GM18861 (cell line): ENCODE measurements around the gene AP5Z1.

Source experiments
- ATAC-seq: cut with Tn5 transposase; IDR thresholded peaks from one replicate; pipeline ENCODE4 v1.9.1; 2021; ENCODE audit not compliant: unreplicated experiment

AP5Z1 gene

DNA sequence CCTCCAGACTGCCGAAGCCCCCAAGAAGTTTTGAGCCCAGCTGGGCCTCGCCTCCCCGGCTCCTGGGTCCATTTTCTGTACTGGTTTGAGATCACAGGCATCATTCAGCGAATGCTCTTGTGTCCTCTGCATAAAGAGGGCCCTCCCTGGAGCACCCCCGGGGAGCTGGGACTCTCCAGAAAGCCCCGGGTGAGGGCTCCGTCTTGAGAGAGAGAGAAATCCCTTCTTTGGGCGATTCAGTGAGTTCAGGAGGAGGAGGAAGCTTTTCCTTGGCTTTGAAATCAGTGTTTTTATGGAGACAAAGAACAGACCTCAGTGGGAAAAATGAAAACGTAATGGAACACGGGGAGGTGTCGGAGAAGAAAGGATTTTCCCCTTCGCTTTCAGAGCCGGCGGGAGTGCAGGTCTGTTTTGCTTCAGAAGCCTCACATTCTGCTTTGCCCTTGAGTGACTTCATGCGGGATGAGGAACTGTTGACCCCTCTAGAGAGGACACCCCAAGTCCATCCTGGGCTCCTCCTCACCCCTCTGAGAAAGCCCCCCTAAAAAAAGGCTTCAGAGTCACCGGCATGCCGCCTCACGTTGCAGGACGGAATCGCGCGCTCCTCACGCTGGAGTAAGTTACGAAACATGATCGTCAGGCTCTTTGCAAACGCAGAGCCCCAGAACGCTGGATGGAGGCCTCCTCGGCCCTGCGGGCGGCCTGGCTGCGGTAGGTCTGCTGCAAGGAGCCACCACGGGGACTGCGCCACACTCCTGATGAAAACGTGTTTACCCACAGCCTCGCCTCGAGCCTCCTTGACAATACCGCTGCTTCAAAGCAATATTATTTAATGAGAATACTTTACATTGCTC is 8.5 kb upstream of the AP5Z1 start:
- ATAC-seq = no peak

DNA sequence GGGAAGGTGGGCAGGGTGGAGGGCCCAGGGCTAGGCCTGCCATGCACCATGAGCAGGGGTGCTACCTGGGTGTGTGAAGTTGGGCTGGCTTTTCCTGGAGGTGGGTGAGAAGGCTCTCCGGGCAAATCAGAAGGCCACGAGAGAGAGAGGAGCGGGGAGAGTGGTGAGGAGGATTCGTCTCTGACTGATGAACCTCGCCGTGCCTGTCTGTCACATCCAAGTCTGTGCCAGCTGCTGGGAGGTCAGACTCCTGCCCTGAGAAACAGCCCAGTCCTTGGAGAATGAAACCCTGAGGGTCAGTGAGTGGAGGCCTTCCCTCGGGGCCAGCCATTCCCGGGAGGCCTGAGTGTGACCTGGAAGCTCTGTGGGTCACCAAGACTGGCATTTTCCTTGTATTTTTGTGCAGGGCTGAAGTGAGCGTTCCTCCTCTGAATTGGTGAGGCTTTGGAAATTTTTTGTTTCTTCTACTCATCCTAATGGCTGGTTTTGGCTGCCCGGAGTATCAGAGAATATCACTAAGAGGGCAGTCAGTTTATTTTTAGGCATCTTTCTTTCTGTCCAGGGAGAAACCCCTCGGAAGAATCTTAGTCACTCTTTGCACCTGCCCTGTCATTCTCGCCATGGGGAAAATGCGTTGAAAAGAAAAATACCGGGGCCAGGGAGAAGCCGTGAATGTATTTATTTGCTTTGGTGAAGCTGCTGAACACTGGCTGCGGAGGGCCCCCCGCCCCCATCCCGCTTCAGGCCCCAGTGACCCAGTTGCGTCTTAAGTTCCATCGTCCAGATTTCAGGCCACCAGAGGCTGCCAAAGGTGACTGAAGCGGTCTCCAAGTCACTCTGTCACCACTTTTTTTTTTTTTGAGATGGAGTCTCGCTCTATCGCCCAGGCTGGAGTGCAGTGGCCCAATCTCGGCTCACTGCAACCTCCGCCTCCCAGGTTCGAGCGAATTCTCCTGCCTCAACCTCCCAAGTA is 6.5 kb upstream of the AP5Z1 start:
- ATAC-seq = no peak

- ATAC-seq = no peak
Observed at GRCh38 chr7:4769761-4770160, 5.7 kb upstream of the AP5Z1 start.

- no peak for ATAC-seq
Observed at GRCh38 chr7:4770886-4771285, 4.5 kb upstream of the AP5Z1 start.

- no peak for ATAC-seq
Observed at GRCh38 chr7:4771737-4772136, 3.7 kb upstream of the AP5Z1 start.

- ATAC-seq = no peak
Observed at GRCh38 chr7:4772306-4772705, 3.1 kb upstream of the AP5Z1 start.

- ATAC-seq = no peak
Observed at GRCh38 chr7:4774007-4774406, 1.4 kb upstream of the AP5Z1 start.

- ATAC-seq = peak; percentile 28
Observed at GRCh38 chr7:4774658-4775249, 669 bp upstream of the AP5Z1 start.

- peak; percentile 7 for ATAC-seq
Observed at GRCh38 chr7:4775848-4776623, 613 bp downstream of the AP5Z1 start.

GRCh38 chr7:4779118-4779517 is 3.7 kb downstream of the AP5Z1 start:
- ATAC-seq = no peak

DNA sequence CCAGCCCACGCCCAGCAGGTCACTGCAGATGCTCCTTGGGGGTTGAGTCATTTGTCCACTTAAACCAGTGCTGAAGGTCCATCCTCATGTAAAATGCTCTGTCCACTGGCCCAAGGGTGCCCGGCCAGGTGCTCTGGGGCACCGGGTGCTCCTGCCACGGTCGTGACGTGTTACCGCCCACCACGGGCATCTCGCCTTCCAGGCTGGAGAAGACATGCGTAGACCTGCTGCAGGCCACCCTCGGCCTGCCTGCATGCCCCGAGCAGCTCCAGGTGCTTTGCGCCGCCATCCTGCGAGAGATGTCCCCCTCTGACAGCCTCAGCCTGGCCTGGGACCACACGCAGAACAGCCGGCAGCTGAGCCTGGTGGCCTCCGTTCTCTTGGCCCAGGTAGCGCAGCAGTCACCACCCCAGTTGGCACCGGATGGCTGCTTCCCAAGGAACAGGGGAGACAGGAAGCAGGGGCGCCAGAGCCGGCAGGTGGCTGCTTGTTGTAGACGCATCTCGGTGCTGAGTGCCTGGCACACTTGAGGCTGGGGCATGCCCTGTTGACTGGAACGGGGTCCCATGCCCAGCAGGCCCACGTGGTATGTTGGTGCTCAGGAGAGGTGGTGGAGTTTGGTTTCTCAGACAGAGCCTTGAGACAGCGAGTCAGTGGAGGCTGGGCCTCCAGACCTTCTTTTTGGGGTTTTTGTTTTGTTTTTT is 6.1 kb downstream of the AP5Z1 start:
- no peak for ATAC-seq

- no peak for ATAC-seq
Observed at GRCh38 chr7:4782333-4783291, 7.2 kb downstream of the AP5Z1 start.

DNA sequence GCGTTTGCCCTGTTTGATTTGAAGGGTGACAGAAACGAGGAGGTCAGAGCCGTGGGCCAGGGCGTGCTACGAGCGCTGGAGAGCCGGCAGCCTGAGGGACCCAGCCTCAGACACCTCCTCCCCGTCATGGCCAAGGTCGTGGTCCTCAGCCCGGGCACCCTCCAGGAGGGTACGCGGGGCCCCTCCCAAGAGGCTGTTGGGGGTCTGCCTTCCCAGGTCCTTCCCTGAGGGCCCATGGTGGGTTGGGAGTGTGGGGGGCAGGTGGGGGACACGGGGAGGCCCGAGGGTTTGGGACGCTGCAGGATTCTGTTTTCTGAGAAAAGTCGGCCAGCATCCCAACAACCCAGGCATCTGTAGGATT is 7.8 kb downstream of the AP5Z1 start:
- no peak for ATAC-seq

GRCh38 chr7:4783762-4784351 is 8.4 kb downstream of the AP5Z1 start:
- ATAC-seq = no peak

GRCh38 chr7:4784799-4785198 is 9.4 kb downstream of the AP5Z1 start:
- no peak for ATAC-seq

DNA sequence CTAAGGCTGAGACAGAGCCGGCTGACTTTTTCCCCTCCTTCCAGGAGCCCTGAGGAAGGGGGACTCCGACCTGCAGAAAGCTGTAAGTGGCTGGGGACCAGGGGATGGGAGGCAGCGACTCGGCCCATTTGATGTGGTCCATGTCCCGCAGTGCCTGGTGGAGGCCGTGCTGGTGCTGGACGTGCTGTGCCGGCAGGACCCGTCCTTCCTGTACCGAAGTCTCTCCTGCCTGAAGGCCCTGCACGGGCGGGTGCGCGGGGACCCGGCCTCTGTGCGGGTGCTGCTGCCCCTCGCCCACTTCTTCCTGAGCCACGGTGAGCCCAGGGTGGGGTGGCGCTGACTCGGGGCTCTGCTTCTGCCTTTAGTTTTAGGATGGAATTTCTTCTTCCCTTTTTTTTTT is 9.9 kb downstream of the AP5Z1 start:
- no peak for ATAC-seq

DNA sequence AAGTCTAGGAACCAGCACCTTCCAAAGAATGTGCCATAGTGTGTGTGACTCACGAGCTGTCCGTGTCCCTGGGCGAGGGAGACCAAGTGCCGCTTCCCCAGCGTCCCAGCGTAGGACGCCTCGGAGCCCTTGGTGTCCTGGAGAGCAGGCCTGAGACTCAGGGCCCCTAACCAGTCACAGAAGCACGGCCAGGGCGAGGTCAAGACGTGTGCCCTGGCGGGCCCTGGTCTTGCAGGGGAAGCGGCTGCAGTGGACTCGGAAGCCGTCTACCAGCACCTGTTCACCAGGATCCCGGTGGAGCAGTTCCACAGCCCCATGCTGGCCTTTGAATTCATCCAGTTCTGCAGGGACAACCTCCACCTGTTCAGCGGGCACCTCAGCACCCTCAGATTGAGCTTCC is 10.6 kb downstream of the AP5Z1 start:
- no peak for ATAC-seq

DNA sequence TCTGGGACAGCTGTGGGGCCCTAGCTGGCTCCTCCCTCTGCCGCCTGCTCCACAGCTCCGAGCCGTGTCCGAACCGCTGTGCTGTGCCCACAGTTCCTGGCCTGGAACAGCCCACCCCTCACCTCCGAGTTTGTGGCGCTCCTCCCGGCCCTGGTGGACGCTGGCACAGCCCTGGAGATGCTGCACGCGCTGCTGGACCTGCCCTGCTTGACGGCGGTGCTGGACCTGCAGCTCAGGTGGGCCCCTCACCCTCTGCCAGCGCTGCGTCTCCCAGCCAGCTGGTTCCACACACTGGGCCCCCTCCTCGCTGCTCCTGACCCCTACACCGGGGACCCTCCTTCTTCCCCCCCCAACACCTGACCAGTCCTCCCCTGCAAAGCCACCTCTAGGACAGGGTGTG is 12.1 kb downstream of the AP5Z1 start:
- no peak for ATAC-seq
